ENCODE results near the gene RRP8.

DNA sequence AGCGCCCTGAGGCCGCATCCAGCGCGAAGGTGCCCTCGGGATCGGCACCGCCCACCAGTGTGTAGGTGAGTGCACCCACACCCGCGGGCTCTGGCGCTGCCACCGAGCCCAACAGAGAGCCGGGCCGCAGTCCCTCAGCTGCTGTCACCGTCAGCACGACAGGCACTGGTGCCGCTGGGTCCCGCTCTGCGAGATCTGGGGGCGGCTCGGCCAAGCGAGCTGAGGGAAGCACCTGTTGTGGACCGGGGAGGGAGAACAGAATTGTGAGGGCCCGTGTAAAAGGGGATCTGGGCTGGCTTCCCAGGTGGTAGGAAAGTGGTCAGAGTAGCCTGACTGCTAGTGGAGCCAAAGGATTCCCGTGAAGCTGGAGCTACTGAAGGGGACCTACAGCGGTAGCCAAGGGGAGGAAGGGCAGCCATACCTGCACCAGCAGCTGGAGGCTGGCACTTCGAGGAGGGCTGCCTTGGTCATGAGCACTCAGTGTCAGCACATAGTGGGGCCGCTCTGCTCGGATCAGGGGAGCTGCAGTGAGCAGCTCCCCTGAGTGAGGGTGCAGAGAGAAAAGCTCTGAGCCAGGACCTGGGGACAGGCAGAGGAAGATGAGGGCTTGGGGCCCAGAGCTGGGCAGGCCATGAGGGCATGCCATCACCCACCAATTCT, 27.3 kb upstream of the RRP8 start:
- no peak for TF ChIP-seq POLR2AphosphoS5 (IDR thresholded peaks at IDR 0.05; ENCODE audit: borderline replicate concordance, low read depth, low read length)
- no peak for TF ChIP-seq EZH2 (IDR thresholded peaks at IDR 0.05)
